Stimulated activated CD4-positive, alpha-beta T cell treated with anti-CD3 and anti-CD28 coated beads, Interleukin-12 subunit alpha, Interleukin-12 subunit beta, amount 100 ng/mL, for 48 hours (primary cell): ENCODE measurements around the gene COL6A3.

Experiments
- DNase-seq, 3 donors: peaks; one replicate each; pipeline ENCODE4 v3.0.0-alpha.2; 2020; ENCODE audit warnings: low read depth in 2 of 3, low spot score in 1 of 3

COL6A3 gene

GRCh38 chr2:237298151-237299118 lies 115.5 kb downstream of the COL6A3 start:
- DNase-seq = no peak

- DNase-seq = no peak
These were observed 116.4 kb downstream of the COL6A3 start for GRCh38 chr2:237297421-237298150.

DNA sequence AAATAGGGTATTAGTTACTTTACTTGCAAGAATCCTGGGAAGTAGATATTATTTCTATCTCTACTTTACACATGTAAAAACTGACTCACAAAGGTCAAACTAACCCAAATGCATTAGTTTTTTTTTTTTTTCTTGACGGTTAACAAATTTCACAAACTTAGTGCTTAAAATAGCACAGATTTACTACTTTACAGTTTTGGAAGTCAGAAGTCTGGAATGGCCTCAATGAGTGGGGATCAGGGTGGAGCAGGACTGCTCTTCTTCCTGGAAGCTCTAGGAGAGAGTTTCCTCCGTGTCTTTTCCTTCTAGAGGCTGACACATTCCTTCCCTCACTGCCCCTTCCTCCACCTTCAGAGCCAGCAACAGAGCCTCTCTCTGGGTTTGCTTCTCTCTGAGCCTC lies 117.2 kb downstream of the COL6A3 start:
- DNase-seq = no peak

GRCh38 chr2:237295889-237296480 lies 118.0 kb downstream of the COL6A3 start:
- DNase-seq = no peak

GRCh38 chr2:237294460-237294859 lies 119.5 kb downstream of the COL6A3 start:
- DNase-seq = no peak

GRCh38 chr2:237293978-237294377 lies 120.0 kb downstream of the COL6A3 start:
- no peak for DNase-seq

- DNase-seq = peak; percentile 14 to 29 (median 20)
These were observed 122.7 kb downstream of the COL6A3 start for GRCh38 chr2:237291138-237291792.

DNA sequence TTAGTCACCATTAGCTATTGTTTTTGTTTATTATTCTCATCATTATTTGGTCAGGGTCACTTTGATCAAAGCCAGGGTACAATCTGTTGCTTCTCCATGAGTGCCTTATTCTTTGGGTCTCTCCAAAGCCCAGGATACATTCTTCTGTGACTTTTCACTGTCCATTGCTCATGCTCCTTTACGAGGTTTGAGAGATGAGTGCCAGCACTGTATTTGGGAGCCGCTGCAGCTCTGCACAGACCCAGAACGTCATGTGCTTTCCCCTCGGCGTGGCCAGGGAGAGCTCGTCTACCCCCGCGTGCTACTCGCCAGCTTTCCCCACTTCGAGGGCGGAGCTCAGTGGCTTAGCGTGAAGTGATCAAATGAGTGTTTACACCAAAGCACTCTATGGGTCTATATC lies 123.7 kb downstream of the COL6A3 start:
- DNase-seq = no peak

DNA sequence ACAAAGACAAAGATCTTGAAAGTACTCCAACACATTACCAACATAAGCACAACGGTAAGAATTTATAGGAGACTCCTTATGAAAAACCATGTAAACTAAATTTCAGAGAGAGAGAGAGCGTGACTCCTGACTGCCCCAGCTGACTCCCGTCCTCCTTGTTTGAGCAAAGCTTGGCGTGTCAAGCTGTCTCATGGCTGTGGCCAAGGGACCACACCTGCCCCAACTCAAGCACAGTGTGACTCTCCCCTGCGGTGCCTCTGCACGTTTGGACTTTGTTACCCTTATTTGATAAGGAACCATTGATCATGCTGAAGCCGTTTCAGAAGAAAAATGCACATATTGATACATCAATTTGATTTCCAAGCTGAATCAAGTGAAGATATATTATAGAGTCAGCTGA lies 124.8 kb downstream of the COL6A3 start:
- DNase-seq = no peak

GRCh38 chr2:237287872-237288271 lies 126.1 kb downstream of the COL6A3 start:
- DNase-seq = no peak

GRCh38 chr2:237283131-237283928 lies 130.6 kb downstream of the COL6A3 start:
- DNase-seq = no peak

DNA sequence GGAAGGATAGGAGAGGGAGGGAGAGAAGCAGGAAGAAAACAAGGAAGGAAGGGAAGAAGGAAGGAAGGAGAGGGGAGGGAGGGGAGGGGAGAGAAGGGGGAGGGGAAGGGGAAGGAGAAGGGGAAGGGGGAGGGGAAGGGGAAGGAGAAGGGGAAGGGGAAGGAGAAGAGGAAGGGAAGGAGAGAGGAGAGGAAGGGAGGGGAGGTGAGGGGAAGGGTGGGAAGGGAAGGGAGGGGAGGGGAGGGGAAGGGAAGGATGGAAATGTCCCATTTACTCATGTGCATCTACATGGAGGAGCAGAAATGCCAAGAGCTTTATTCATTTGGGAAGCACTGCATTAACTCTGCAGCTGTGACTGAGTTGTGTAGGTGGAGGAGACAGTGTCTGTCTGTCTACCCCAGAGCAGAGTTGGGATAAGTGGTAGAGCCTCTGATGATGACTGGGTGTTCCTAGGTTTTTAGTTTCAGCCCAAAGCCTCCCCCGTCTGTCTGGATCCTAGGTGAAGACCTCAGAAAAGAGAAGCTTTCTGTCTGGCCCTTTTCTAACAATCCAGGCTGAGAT lies 131.3 kb downstream of the COL6A3 start:
- DNase-seq = no peak

GRCh38 chr2:237281836-237282306 lies 132.1 kb downstream of the COL6A3 start:
- no peak for DNase-seq

- DNase-seq = no peak
These were observed 133.0 kb downstream of the COL6A3 start for GRCh38 chr2:237280939-237281338.

- no peak for DNase-seq
These were observed 133.7 kb downstream of the COL6A3 start for GRCh38 chr2:237280229-237280628.

- no peak for DNase-seq
These were observed 134.8 kb downstream of the COL6A3 start for GRCh38 chr2:237279012-237279768.

DNA sequence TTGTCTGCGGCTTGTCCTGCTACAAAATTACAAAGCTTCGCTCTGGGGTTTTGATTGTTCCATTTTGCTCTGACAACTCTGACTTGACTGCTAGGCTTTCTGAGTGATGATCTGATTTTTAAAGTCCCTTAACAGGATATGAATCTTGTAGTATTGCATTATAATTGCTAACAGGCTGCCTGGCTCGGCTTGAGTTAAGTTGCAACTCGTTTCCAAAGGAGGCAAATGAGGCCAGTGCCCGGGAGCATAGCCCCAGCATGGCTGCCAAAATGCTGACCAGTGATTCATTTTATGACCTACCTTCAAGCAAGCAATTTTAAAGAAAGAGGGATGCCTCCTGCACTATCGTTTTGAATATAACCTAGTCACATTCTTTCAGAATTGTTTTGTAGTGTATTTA lies 135.4 kb downstream of the COL6A3 start:
- DNase-seq = no peak

GRCh38 chr2:237276716-237277490 lies 137.1 kb downstream of the COL6A3 start:
- DNase-seq = no peak
